Retinal pigment epithelial cell (primary cell): ENCODE results near the gene STK24.

Source experiments
- DNase-seq: peaks from one replicate; pipeline ENCODE4 v3.0.0-alpha.2; 2010; ENCODE audit warnings: low read depth
- H3K4me3 ChIP-seq: 2 replicates; pipeline ENCODE4 v1.5.1; 2011; ENCODE audit warnings: mild to moderate bottlenecking, low read length, control low read depth, moderate library complexity
- TF ChIP-seq, protein P1 (sequence below): conservative IDR thresholded peaks from 2 replicates; pipeline ENCODE4 v1.5.1; 2011; ENCODE audit warnings: low read depth, low read length, control low read depth, inconsistent platforms

Gene STK24

DNA sequence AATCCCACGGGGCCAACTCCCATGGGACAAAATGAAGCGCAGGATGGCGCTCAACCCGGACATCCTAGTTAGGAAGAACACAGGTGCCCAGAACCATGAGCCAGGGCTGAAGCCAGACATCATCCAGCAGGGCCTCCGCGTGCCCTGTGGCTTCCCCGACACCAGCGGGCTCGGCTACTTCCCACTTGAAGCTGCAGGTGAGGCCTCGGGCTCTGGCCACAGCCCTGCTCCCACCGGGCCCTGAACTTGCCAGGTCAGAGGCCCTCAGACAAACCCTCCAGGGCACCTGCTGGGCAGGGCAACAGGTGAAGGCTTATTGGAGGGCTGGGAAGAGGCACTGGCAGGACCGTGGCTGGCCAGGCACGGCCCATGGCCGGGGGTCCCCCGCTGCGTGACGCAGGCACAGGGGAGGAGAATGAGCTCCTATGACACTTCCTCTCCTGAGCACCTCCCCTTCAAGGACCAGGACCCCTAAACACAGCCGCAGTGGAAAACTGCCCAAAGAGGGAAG is 117.7 kb downstream of the STK24 start:
- H3K4me3 ChIP-seq: no peak overlapping the region
- no peak for DNase-seq
- TF ChIP-seq, protein P1, sequence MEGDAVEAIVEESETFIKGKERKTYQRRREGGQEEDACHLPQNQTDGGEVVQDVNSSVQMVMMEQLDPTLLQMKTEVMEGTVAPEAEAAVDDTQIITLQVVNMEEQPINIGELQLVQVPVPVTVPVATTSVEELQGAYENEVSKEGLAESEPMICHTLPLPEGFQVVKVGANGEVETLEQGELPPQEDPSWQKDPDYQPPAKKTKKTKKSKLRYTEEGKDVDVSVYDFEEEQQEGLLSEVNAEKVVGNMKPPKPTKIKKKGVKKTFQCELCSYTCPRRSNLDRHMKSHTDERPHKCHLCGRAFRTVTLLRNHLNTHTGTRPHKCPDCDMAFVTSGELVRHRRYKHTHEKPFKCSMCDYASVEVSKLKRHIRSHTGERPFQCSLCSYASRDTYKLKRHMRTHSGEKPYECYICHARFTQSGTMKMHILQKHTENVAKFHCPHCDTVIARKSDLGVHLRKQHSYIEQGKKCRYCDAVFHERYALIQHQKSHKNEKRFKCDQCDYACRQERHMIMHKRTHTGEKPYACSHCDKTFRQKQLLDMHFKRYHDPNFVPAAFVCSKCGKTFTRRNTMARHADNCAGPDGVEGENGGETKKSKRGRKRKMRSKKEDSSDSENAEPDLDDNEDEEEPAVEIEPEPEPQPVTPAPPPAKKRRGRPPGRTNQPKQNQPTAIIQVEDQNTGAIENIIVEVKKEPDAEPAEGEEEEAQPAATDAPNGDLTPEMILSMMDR: no peak

DNA sequence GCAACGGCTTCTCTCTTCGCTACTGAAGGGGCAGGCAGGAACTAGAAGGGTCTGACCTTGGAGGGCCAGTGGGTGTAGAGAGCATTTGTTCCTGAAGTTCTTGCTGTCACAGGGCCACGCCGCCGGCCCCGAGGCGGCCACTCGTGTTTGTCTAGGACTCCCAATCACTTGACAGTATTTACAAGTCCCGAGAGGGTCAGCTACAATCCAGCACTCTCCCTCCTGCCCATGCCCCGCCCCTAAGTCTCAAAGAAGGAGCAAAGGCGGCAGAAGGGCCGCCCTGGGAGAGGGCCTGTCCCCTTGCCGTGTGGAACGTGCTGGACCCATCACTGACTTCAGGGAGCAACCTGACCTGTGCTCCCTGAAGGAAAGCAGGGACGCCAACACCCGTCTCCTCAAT is 118.5 kb downstream of the STK24 start:
- TF ChIP-seq, protein P1: no peak
- H3K4me3 ChIP-seq: no peak overlapping the region
- no peak for DNase-seq

- H3K4me3 ChIP-seq: no peak overlapping the region
- TF ChIP-seq, protein P1: no peak
- DNase-seq: no peak
Observed at GRCh38 chr13:98457053-98457452, 119.9 kb downstream of the STK24 start.

- no peak for DNase-seq
- TF ChIP-seq, protein P1: no peak
- no peak overlapping the region for H3K4me3 ChIP-seq
Observed at GRCh38 chr13:98456413-98456845, 120.5 kb downstream of the STK24 start.

DNA sequence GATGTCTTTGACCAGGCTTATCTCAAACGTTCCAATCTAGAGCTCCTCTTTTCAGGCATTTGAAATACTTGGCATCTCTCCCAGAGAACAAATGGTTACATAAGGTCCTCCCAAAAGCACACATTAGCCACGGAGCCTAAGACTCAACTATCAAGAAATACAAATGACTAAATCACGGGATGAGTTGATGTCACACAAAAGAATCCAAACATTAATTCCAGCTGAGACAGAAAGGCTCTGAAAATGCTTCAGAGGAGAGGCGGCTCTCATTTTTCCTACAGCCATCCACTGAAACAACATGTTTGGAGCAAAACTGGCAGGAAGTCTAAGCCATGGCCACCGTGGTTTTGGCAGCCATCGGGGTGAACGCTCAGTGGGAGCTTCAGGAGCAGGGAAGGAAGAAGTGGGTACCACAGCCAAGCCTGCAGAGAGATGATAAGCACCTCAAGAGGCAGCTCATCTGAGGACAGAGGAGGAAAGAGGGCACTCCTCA is 122.5 kb downstream of the STK24 start:
- TF ChIP-seq, protein P1: no peak
- no peak overlapping the region for H3K4me3 ChIP-seq
- no peak for DNase-seq

DNA sequence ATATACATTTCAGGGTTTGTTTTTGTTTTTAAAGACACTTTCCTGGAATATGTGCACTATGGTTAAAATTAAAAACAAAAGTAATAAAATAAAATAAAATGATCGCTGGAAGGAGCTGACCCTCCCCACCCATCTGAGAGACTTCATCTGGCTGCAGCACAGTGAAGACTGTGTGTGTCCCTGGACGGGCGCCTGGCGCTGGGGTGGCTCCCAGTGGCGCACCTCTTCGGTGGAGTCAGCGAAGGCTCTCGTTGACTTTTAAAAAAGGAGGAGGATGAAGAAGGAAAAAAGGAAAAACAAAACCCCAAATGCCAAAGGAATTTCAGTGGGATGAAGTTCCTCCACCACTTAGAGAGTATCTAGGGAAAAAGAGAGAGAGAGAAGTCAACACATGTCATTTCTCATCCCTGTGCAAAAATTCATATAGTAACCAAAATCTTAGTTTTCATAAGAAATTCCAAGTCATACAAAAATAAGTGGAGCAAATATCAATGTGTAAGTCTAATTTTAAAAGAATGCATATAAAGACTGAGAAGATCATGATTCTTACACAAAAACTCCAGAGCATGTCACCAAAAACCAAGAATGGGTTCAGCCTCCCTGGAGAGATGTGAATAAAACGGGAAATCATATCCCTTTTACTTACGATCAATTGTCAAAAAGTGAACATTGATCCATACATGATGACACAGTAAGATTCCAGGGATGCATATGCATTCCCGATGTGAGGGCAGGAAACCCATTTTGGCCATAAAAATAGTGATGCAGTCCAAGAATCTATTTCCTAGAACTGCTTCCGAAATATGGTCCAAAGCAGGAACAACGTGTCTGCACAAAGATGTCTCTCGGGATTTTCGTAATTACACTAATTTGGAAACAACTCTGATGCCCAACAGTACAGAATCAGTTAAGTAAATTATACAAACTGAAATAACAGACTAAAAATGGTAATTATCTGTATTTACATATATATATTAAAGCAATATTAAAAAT is 123.8 kb downstream of the STK24 start:
- DNase-seq: no peak
- TF ChIP-seq, protein P1: no peak
- H3K4me3 ChIP-seq: no peak overlapping the region
